Measurements from ENCODE around the gene RPS6KA5. TPM values are rescaled to one million over a fixed set of nuclear protein-coding genes. Genes with fewer than 3 reads are reported as not detected.

Gene RPS6KA5
- total RNA-seq, 2 experiments from 2014 or later, result 10.1 to 13.1 TPM

GRCh38 chr14:91021991-91022621 lies 38.3 kb downstream of the RPS6KA5 start:
- Mint-ChIP-seq H3K27me3 (no peaks in the 10 kb centered on the region), H3K4me1 (peaks cover 39% of the 10 kb centered on the region), H3K27ac (peak overlapping the region; percentile 92), H3K4me3 (peak overlapping the region; percentile 59), H3K9me3 (no peaks in the 10 kb centered on the region), H3K36me3 (peaks cover 15% of the 10 kb centered on the region)
- DNase-seq, result peak; percentile 4

DNA sequence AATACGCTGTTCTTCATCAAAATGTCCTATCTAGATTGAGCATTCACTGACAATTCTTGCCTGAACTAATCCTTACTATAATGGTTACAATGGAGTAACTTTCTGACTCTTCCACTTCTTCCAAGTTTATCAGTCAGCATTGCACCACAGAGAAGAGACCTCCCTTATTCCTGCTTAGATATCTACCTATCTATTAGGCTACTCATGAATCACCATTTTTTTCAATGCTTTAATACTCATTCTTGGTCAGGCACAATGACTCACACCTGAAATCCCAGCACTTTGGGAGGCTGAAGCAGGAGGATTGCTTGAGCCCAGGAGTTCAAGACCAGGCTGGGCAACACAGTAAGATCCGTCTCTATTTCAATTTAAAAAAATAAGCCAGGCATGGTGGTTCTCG lies 39.3 kb downstream of the RPS6KA5 start:
- Mint-ChIP-seq H3K27me3 (no peaks in the 10 kb centered on the region), H3K27ac (peak overlapping the region; percentile 23), H3K4me3 (no peak overlapping the region), H3K36me3 (peaks cover 10% of the 10 kb centered on the region), H3K9me3 (no peaks in the 10 kb centered on the region), H3K4me1 (peaks cover 38% of the 10 kb centered on the region)
- no peak for DNase-seq

- Mint-ChIP-seq H3K4me3 (no peak overlapping the region), H3K4me1 (peaks cover 45% of the 10 kb centered on the region), H3K27me3 (no peaks in the 10 kb centered on the region), H3K36me3 (peaks cover 8% of the 10 kb centered on the region), H3K9me3 (no peaks in the 10 kb centered on the region), H3K27ac (no peak overlapping the region)
- DNase-seq, result no peak
These were observed 40.8 kb downstream of the RPS6KA5 start for GRCh38 chr14:91019673-91020072.

GRCh38 chr14:91018481-91018880 lies 42.0 kb downstream of the RPS6KA5 start:
- Mint-ChIP-seq H3K27ac (no peak overlapping the region), H3K36me3 (peaks cover 2% of the 10 kb centered on the region), H3K4me3 (no peak overlapping the region), H3K4me1 (peaks cover 39% of the 10 kb centered on the region), H3K27me3 (no peaks in the 10 kb centered on the region), H3K9me3 (no peaks in the 10 kb centered on the region)
- DNase-seq, result no peak

GRCh38 chr14:91016800-91017410 lies 43.5 kb downstream of the RPS6KA5 start:
- H3K4me3 Mint-ChIP-seq, result no peak overlapping the region
- peaks cover 30% of the 10 kb centered on the region for H3K4me1 Mint-ChIP-seq
- H3K36me3 Mint-ChIP-seq, result peaks cover 2% of the 10 kb centered on the region
- H3K27ac Mint-ChIP-seq, result no peak overlapping the region
- H3K9me3 Mint-ChIP-seq, result no peaks in the 10 kb centered on the region
- no peaks in the 10 kb centered on the region for H3K27me3 Mint-ChIP-seq
- DNase-seq, result no peak

DNA sequence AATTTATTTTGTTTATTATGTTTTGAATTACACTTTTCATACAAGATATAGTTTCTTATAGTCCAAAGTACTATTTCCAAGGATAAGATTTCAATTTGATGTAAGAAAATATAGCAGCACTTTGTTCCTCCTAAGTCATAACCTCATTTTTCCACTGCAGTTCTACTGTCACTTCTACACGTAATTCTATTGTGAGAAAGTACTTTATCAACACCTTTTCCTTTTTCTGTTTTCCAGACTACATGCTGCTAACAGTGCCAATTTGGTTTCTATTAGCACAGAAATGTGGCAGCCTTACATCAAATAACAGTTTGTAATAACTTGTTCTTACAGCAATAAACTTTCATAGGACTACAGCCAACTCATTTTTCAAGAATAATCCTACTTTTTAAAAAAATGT lies 45.0 kb downstream of the RPS6KA5 start:
- H3K4me1 Mint-ChIP-seq, result peaks cover 32% of the 10 kb centered on the region
- H3K4me3 Mint-ChIP-seq, result no peak overlapping the region
- no peak for DNase-seq
- peaks cover 2% of the 10 kb centered on the region for H3K9me3 Mint-ChIP-seq
- H3K36me3 Mint-ChIP-seq, result peaks cover 5% of the 10 kb centered on the region
- H3K27ac Mint-ChIP-seq, result peak overlapping the region; percentile 4
- H3K27me3 Mint-ChIP-seq, result no peaks in the 10 kb centered on the region

- H3K4me3 Mint-ChIP-seq, result no peak overlapping the region
- H3K9me3 Mint-ChIP-seq, result peaks cover 2% of the 10 kb centered on the region
- no peaks in the 10 kb centered on the region for H3K27me3 Mint-ChIP-seq
- H3K27ac Mint-ChIP-seq, result no peak overlapping the region
- no peak for DNase-seq
- H3K36me3 Mint-ChIP-seq, result peaks cover 4% of the 10 kb centered on the region
- H3K4me1 Mint-ChIP-seq, result peaks cover 50% of the 10 kb centered on the region
These were observed 48.4 kb downstream of the RPS6KA5 start for GRCh38 chr14:91012045-91012444.

DNA sequence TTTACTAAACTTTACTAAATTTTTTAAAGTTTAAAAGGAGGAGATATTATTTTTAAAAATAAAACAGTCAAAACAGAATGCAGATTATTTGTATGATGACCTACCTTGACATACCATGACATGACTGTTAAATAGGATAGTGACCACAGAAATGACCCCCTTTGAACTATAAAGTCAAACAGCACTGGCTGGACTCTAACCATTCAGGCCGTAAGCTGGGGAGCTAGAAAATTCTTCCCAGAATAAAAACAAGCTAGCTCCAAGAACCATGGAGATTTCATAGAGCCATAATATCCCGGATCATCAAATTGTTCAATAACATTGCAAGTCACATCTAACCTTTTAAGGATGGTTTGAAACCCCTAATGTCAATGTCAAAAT lies 50.3 kb downstream of the RPS6KA5 start:
- Mint-ChIP-seq H3K9me3 (peaks cover 2% of the 10 kb centered on the region), H3K27me3 (no peaks in the 10 kb centered on the region), H3K4me3 (no peak overlapping the region), H3K4me1 (peaks cover 51% of the 10 kb centered on the region), H3K36me3 (peaks cover 4% of the 10 kb centered on the region), H3K27ac (no peak overlapping the region)
- no peak for DNase-seq

- Mint-ChIP-seq H3K36me3 (peaks cover 4% of the 10 kb centered on the region), H3K4me1 (peaks cover 51% of the 10 kb centered on the region), H3K27ac (peak overlapping the region; percentile 53), H3K27me3 (no peaks in the 10 kb centered on the region), H3K9me3 (peaks cover 2% of the 10 kb centered on the region), H3K4me3 (peak overlapping the region; percentile 12)
- no peak for DNase-seq
These were observed 50.8 kb downstream of the RPS6KA5 start for GRCh38 chr14:91009501-91010152.

GRCh38 chr14:91008759-91009409 lies 51.6 kb downstream of the RPS6KA5 start:
- H3K4me1 Mint-ChIP-seq, result peaks cover 49% of the 10 kb centered on the region
- peak overlapping the region; percentile 8 for H3K27ac Mint-ChIP-seq
- H3K9me3 Mint-ChIP-seq, result peaks cover 2% of the 10 kb centered on the region
- no peak overlapping the region for H3K4me3 Mint-ChIP-seq
- no peaks in the 10 kb centered on the region for H3K27me3 Mint-ChIP-seq
- DNase-seq, result no peak
- peaks cover 4% of the 10 kb centered on the region for H3K36me3 Mint-ChIP-seq

- H3K27me3 Mint-ChIP-seq, result no peaks in the 10 kb centered on the region
- peaks cover 47% of the 10 kb centered on the region for H3K4me1 Mint-ChIP-seq
- peaks cover 1% of the 10 kb centered on the region for H3K36me3 Mint-ChIP-seq
- no peaks in the 10 kb centered on the region for H3K9me3 Mint-ChIP-seq
- H3K4me3 Mint-ChIP-seq, result no peak overlapping the region
- H3K27ac Mint-ChIP-seq, result no peak overlapping the region
- DNase-seq, result no peak
These were observed 54.7 kb downstream of the RPS6KA5 start for GRCh38 chr14:91005716-91006115.

- Mint-ChIP-seq H3K4me3 (no peak overlapping the region), H3K4me1 (peaks cover 41% of the 10 kb centered on the region), H3K27ac (no peak overlapping the region), H3K27me3 (no peaks in the 10 kb centered on the region), H3K36me3 (no peaks in the 10 kb centered on the region), H3K9me3 (no peaks in the 10 kb centered on the region)
- DNase-seq, result no peak
These were observed 55.5 kb downstream of the RPS6KA5 start for GRCh38 chr14:91004987-91005386.

DNA sequence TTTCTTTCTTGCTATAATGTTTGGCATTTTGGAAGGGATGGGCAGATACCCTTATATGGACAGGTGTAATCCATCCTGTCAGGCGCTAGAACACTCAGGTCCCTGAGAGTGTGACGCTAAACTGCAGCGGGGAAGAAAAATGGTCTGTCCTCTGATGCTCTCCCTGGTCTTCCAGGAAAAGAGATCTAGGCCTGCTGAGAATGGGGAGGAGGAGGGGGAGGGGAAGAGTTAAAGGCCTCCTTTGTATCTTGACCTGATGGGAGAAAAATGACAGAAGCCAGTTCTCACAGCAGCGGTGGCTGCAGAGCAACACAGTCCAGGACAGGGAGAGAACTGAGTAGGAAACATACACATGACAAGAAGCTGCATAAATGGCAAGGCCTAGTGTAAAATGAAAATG lies 61.1 kb downstream of the RPS6KA5 start:
- H3K4me3 Mint-ChIP-seq, result no peak overlapping the region
- H3K4me1 Mint-ChIP-seq, result peaks cover 8% of the 10 kb centered on the region
- H3K27me3 Mint-ChIP-seq, result no peaks in the 10 kb centered on the region
- DNase-seq, result no peak
- H3K36me3 Mint-ChIP-seq, result peaks cover 21% of the 10 kb centered on the region
- H3K27ac Mint-ChIP-seq, result no peak overlapping the region
- H3K9me3 Mint-ChIP-seq, result no peaks in the 10 kb centered on the region

DNA sequence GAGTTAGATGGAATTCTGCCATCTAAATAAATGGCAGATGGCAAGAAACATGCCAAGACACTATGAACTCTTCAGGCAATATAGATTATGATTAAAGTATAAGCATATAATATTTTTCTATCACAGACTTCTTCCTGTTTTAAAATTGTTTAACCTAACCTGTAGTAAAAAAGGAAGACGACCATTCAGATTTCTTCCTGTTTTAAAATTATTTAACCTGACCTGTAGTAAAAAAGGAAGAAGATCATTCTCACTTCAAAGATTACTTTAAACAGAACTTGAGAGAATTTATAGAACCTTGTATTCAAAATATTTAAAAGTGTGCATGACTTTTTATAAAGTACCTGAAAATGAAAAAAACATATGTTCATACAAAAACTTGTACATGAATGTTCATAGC lies 63.5 kb downstream of the RPS6KA5 start:
- no peak overlapping the region for H3K4me3 Mint-ChIP-seq
- H3K27ac Mint-ChIP-seq, result no peak overlapping the region
- peaks cover 19% of the 10 kb centered on the region for H3K4me1 Mint-ChIP-seq
- H3K9me3 Mint-ChIP-seq, result no peaks in the 10 kb centered on the region
- DNase-seq, result no peak
- no peaks in the 10 kb centered on the region for H3K27me3 Mint-ChIP-seq
- H3K36me3 Mint-ChIP-seq, result peaks cover 38% of the 10 kb centered on the region

GRCh38 chr14:90995785-90996184 lies 64.7 kb downstream of the RPS6KA5 start:
- H3K27me3 Mint-ChIP-seq, result no peaks in the 10 kb centered on the region
- no peak overlapping the region for H3K27ac Mint-ChIP-seq
- peaks cover 27% of the 10 kb centered on the region for H3K4me1 Mint-ChIP-seq
- no peak overlapping the region for H3K4me3 Mint-ChIP-seq
- DNase-seq, result no peak
- no peaks in the 10 kb centered on the region for H3K9me3 Mint-ChIP-seq
- H3K36me3 Mint-ChIP-seq, result peaks cover 44% of the 10 kb centered on the region
